Astrocyte of the cerebellum (primary cell): ENCODE results near the gene SEPTIN10.

Experiments
- DNase-seq: peaks from one replicate; pipeline ENCODE4 v3.0.0-alpha.2; 2011; ENCODE audit warnings: low read depth
- H3K4me3 ChIP-seq: 2 replicates; pipeline ENCODE4 v1.5.1; 2011; ENCODE audit warnings: mild to moderate bottlenecking, low read depth, low read length, moderate library complexity
- in situ Hi-C: cut with HindIII; loops from 2 replicates; pipeline ENCODE4 v1.10.0; 2017; ENCODE audit warnings: low sequenced_read_pairs
- TF ChIP-seq, protein P1 (sequence below): IDR thresholded peaks from 2 replicates; pipeline ENCODE4 v1.5.1; 2012; ENCODE audit warnings: low read length, low read depth, moderate library complexity, mild to moderate bottlenecking; ENCODE audit errors: missing control alignments

Gene SEPTIN10

GRCh38 chr2:109497463-109497862, 116.3 kb downstream of the SEPTIN10 start:
- in situ Hi-C loops: no loop called here
- no peak overlapping the region for H3K4me3 ChIP-seq
- TF ChIP-seq, protein P1, sequence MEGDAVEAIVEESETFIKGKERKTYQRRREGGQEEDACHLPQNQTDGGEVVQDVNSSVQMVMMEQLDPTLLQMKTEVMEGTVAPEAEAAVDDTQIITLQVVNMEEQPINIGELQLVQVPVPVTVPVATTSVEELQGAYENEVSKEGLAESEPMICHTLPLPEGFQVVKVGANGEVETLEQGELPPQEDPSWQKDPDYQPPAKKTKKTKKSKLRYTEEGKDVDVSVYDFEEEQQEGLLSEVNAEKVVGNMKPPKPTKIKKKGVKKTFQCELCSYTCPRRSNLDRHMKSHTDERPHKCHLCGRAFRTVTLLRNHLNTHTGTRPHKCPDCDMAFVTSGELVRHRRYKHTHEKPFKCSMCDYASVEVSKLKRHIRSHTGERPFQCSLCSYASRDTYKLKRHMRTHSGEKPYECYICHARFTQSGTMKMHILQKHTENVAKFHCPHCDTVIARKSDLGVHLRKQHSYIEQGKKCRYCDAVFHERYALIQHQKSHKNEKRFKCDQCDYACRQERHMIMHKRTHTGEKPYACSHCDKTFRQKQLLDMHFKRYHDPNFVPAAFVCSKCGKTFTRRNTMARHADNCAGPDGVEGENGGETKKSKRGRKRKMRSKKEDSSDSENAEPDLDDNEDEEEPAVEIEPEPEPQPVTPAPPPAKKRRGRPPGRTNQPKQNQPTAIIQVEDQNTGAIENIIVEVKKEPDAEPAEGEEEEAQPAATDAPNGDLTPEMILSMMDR: no peak
- no peak for DNase-seq

DNA sequence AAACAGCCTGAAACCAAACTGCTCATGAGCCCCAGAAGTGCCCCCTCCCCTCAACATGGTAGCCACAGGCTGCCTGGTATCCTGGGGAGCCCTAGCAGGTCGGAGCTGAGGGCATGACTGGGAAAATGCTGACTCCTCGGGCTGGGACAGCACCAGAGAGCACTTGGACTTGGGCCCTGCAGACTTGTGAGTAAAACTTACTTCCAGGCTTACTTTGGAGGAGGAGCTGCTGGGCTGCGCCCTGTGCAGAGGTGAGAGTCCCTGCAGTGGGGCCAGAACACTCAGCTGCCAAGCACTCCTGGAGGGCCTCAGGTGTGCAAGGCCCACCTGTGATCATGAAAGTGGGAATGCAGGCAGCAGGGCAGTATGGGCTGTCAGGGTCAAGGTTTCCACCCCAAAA, 119.4 kb downstream of the SEPTIN10 start:
- no peak for DNase-seq
- TF ChIP-seq, protein P1: no peak
- no peak overlapping the region for H3K4me3 ChIP-seq
- in situ Hi-C loops: no loop called here

DNA sequence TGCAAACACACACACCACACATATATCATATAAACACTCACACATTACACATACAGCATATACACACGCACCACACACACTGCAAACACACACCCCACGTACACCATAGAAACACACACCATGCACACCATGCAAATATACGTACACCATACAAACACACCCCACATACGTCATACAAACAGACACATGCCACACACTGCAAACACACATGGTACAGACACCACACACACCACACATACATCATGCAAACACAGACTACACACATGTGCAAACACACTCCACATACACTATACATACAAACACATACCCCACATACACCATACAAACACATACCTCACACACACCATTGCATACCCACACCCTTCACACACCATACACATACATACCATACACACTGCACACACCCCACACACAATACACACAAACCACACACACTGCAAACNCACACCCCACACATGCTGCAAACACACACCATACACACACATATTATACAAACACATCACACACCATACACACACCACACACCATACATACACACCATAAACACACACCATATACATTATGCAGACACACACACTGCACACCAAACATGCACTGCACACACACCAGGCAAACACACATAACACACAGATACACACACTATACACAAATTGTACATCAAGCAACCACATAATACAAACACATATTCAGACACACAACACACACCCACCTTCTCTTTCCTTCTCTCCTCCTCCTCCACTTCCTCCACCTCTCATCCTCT, 120.4 kb downstream of the SEPTIN10 start:
- TF ChIP-seq, protein P1: no peak
- in situ Hi-C loops: no loop called here
- no peak for DNase-seq
- H3K4me3 ChIP-seq: no peak overlapping the region
